Activated CD8-positive, alpha-beta memory T cell treated with anti-CD3 and anti-CD28 coated beads, Interleukin-2, amount 50 U/mL, for 24 hours (primary cell): Measurements from ENCODE around the gene CMTM5.

Experiments
- DNase-seq: peaks from one replicate; pipeline ENCODE4 v3.0.0-alpha.2; 2020; ENCODE audit errors: extremely low read depth

CMTM5 gene

GRCh38 chr14:23358042-23358441, 18.8 kb upstream of the CMTM5 start:
- no peak for DNase-seq

GRCh38 chr14:23358553-23359166, 18.2 kb upstream of the CMTM5 start:
- no peak for DNase-seq

GRCh38 chr14:23359167-23359626, 17.6 kb upstream of the CMTM5 start:
- DNase-seq: no peak

- no peak for DNase-seq
Observed at GRCh38 chr14:23359722-23360447, 17.0 kb upstream of the CMTM5 start.

GRCh38 chr14:23360496-23360895, 16.4 kb upstream of the CMTM5 start:
- DNase-seq: no peak

- DNase-seq: no peak
Observed at GRCh38 chr14:23361320-23361719, 15.5 kb upstream of the CMTM5 start.

- no peak for DNase-seq
Observed at GRCh38 chr14:23361763-23362162, 15.1 kb upstream of the CMTM5 start.

GRCh38 chr14:23362200-23362599, 14.6 kb upstream of the CMTM5 start:
- DNase-seq: no peak

- DNase-seq: no peak
Observed at GRCh38 chr14:23364164-23365035, 12.4 kb upstream of the CMTM5 start.

- DNase-seq: no peak
Observed at GRCh38 chr14:23365036-23365731, 11.7 kb upstream of the CMTM5 start, which contains the start of gene EFS. Gene EFS (minus strand): TSS chr14:23365172. CDS start chr14:23365025, 147 bp downstream.

- DNase-seq: no peak
Observed at GRCh38 chr14:23365732-23366425, 11.0 kb upstream of the CMTM5 start.

GRCh38 chr14:23366426-23366921, 10.4 kb upstream of the CMTM5 start:
- no peak for DNase-seq

- no peak for DNase-seq
Observed at GRCh38 chr14:23370221-23370620, 6.6 kb upstream of the CMTM5 start.

- DNase-seq: no peak
Observed at GRCh38 chr14:23371865-23372264, 5.0 kb upstream of the CMTM5 start.

GRCh38 chr14:23372509-23372908, 4.3 kb upstream of the CMTM5 start, which contains the start of gene IL25:
Gene IL25 (plus strand): TSS chr14:23372809.
- DNase-seq: no peak

GRCh38 chr14:23373041-23373440, 3.8 kb upstream of the CMTM5 start:
- DNase-seq: no peak

GRCh38 chr14:23375527-23376251, 1.2 kb upstream of the CMTM5 start:
- no peak for DNase-seq

- no peak for DNase-seq
Observed at GRCh38 chr14:23377198-23377550, 328 bp downstream of the CMTM5 start.

- DNase-seq: no peak
Observed at GRCh38 chr14:23377573-23378563, 1.0 kb downstream of the CMTM5 start.
